Femur (tissue), 1 donor: ENCODE measurements around the gene OR6N2.

Source experiments
- DNase-seq: peaks from one replicate; pipeline ENCODE4 v3.0.0-alpha.2; 2017

OR6N2 gene

GRCh38 chr1:158781104-158781503 lies at the start of gene OR6N2:
OR6N2 (minus strand) TSS chr1:158781204; CDS start chr1:158777635, 3,569 bp downstream.
- no peak for DNase-seq

GRCh38 chr1:158830074-158830677 lies 49.2 kb upstream of the OR6N2 start:
- DNase-seq, result no peak

DNA sequence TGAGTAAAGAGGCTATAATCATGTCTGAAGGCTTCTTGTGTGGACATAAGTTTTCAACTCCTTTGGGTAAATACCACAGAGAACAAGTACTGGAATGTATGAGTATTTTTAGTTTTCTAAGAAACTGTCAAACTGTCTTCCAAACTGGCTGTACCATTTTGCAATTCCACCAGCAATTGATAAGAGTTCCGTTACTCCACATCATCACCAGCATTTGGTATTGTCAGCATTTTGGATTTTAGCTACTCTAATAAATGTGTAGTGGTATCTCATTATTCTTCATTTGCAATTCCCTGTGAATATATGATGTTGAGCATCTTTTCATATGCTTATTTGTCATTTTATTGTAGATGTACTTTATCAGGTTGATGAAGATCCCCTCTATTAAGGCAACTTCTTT lies 40.7 kb upstream of the OR6N2 start:
- no peak for DNase-seq

DNA sequence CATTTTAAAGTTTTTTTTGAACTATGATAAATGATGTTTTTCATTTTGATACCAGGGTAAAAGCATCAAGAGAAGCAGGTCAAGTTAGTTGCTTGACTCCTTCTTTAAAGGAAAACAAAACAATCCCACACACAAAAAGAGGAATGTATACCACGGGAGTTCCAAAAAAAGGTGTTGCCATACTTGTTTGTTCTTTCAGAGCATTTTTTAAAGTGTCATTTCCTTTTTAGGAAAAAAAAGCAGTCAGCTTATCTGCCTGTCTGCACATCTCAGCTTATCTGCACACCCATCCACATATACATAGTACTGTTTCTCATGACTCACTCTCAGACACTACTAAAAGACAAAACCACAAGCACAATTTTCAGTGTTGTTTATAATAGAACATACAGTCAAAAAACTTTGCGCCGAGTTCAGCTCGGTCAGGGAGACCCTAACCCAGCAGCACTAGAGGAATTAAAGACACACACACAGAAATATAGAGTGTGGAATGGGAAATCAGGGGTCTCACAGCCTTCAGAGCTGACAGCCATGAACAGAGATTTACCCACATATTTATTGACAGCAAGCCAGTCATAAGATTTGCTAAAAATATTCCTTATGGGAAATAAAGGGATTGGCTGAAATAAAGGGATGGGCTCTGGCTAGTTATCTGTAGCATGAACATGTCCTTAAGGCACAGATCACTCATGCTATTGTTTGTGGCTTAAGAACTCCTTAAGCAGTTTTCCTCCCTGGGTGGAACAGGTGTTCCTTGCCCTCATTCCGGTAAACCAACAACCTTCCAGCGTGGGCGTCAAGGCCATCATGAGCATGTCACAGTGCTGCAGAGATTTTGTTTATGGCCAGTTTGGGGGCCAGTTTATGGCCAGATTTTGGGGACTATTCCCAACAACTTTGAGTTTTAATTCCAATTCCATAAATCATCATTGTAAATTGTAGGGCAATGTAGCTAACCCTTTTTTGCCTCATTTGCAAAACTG lies 38.7 kb upstream of the OR6N2 start:
- no peak for DNase-seq

GRCh38 chr1:158818975-158819431 lies 38.0 kb upstream of the OR6N2 start:
- no peak for DNase-seq

DNA sequence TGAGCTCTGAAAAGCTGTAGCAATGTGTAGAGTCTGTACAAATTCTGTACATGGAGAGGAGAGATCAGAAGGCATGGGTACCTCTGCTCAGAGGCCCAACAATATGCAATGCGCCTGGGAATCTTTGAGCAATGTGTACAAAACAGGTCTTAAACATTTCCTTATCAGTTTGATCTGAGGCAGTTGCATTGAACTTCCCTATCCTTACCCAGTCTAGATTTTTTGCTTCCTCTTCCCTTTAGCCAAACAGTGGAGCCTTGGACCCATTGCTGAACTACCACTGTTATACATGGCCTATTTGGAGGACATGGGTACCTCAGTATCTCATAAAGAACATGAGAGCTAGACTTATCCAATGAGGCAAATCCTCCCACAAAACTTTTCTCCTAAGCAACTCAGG lies 37.6 kb upstream of the OR6N2 start:
- DNase-seq, result no peak

DNA sequence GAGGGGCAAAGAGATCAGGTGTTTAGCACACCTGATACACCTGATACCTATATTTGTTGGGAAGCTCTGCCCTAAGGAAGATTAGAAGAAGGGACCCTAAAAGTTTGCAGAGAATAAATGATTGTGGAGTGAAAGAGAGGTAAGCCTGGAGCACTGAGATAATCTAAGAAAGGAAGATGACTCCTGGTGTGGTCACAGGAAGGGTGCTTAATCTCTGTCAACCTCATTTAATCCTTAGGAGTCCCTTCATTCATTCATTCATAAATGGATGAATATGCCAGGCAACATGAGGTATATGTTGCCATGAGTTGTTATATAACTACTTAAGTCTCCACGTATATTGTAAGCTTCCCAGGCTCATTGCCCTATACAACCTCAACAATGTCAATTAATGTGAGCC lies 34.0 kb upstream of the OR6N2 start:
- no peak for DNase-seq

GRCh38 chr1:158813164-158813563 lies 32.2 kb upstream of the OR6N2 start:
- DNase-seq, result no peak

GRCh38 chr1:158812336-158812735 lies 31.3 kb upstream of the OR6N2 start:
- no peak for DNase-seq

GRCh38 chr1:158810311-158810710 lies 29.3 kb upstream of the OR6N2 start:
- DNase-seq, result peak; percentile 28

DNA sequence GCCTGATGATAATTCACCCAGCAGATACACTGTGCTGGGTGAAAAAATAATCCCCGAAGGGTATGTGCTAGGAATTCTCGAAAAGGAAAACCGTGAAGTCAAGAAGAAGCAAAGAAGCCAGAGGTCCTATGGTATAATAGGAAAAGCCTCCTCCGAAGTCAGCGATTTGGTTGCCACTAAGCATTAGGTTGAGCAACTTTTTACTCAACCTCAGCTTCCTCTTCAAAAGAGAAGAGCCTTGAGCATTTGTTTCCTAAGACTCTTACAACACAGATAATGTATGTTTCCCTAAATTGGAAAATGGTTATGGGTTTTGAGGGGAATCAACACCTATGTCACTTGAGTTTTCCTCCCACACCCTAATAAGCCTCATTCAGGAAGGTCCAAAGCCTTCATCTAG lies 28.9 kb upstream of the OR6N2 start:
- DNase-seq, result no peak

DNA sequence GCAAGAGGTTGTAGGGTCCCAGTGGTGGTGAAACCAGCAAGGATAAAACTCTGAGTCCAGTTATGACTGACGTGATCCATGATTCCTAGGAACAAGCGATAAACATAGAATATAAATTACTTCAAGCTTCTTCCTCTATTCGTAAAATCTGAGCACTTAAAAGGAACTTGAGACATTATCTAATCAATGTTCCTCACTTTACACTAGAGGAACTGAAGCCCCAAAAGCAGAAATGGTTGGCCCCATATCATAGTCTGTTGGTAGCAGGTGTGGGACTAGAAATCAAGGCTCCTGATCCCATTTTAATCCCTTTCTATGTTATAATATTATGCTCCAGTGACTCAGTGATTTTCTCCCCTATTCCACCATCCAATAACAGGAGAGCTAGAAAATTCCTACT lies 28.3 kb upstream of the OR6N2 start:
- DNase-seq, result no peak

DNA sequence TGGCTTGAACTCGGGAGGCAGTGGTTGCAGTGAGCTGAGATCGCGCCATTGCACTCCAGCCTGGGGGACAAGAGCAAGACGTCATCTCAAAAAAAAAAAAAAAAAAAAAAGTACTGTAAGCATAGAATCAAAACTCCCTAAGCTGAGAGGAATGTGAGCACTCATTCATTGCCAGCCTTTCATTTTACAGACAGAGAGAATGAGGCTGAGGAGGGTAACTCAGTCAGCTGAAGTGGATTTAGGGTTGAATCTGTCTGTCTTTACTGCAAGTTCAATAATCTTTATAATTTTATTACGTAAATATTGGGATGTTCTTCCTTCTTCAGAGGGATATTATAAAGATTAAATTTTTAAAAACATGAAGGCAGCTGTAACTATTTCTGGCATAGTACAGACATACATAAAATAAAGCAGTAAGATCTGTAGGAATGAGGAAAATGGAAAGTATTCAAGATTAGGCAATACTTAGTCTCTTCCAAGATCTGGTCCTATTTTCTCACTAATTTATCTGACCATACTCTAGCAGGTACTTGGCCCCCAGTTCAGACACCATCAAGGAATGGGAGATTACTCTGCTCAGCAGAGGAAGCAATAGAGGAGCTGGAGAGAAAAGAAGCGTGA lies 26.0 kb upstream of the OR6N2 start:
- no peak for DNase-seq

DNA sequence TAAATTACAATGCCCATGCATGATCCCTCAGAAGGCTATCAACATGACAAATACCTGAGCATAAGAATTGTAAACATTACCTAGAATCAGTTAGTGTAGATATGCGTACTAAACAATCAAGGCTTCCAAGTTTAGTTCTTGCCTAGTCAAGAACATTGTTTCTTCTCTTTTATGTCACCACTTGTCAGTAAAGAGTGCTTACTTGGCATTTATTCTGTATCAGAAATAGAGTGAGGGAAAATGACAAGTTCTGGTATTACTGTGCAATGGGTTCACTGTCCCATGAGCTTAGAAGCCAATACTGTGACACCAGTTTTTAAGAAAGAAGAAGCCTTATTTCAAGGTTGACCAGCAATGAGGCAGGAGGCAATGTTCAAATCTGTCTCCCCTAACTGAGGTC lies 22.7 kb upstream of the OR6N2 start:
- no peak for DNase-seq

DNA sequence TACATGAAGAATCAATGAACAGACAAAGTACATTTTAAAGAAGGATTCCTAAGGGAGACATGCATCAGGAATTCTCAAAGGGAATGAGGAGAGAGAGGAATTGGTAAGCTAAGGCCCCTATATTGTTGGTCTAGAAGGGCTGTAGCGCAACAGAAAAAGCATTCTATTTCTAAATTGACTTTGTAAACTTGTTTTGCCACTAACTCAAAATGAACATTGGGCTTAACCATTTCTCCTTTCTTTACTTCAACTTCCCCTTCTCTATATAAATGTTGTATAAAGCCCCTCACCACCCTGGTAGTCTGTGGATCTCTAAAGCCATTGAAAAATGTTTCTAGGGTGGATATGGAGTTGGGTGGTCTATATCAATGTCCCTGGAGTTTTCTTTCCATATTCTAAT lies 20.4 kb upstream of the OR6N2 start:
- DNase-seq, result no peak

DNA sequence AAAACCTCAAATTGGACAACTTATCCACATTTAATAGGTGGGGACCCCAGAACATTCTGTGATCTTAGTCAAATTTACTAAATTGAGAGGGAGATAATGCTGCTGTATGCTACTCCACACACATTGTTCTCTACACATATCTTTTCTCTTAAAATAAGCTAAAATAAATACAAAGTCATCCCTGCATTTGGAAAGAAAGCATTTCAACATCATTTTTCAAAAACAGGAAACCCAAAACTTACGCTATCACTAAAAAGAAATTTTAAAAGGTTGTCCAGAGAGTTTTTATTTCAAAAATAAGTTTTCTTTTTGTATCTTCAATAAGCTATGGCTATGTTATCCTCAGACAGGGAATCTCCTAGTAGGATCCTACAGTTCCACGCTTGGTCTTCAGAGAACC lies 19.5 kb upstream of the OR6N2 start:
- no peak for DNase-seq

DNA sequence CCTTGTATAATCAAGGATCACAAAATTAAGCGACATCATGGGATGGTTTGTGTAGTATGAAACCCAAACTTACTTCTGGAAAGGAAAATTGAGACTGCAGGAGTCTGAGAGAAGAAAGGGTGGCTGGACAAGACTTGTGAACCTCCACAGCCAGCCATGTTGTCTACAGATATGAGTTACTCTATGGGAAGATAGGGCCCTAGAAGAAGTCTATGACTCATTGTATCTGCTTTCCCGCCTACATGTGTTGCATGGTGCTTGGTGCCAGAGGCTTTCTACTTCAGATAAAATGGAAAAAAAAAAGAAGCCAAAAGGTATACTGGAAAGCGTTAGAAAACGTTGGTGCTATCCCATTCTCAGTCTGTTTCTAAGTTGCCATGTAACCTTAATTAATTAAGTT lies 18.7 kb upstream of the OR6N2 start:
- DNase-seq, result no peak

DNA sequence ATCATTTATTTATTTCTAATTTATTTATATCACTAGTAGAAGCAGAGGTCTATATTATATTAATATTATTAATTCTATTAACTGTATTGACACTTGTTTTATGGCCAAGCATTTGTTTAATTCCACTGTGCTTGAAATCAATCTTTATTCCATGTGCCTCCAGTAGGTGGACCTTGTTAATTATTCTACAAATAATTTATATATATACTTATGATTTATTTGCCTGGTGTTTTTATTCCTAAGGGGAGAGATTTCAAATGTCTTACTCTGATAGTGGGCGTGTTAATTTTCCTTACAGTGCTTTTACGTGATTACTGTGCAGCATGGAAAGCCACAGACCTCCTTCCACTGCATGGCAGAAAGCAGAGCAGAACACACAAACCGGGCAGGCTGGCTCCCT lies 17.5 kb upstream of the OR6N2 start:
- DNase-seq, result no peak

DNA sequence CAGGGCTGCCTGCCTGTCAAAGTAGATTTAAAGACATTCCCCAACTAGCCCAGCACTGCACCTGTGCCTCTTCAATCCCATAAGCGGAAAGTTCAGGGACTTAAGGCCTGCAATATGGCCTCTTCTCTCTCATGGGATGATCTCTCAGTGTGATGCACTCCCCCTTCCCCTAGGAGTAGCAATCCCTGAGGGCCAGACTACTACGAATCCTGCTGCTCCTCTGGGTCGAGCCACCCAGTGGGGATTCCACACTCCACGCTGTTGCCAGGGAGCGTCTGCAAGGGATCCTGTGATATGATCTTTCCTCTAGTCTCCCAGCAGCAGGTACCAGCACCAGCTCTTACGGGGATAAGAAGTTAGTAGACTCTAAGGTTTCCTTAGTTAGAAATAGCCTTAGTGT lies 13.2 kb upstream of the OR6N2 start:
- no peak for DNase-seq

- no peak for DNase-seq
These were observed 12.6 kb upstream of the OR6N2 start for GRCh38 chr1:158793604-158794003.

- no peak for DNase-seq
These were observed 8.8 kb downstream of the OR6N2 start, which contains the start of gene OR6N1 for GRCh38 chr1:158771950-158772866. OR6N1 (minus strand) TSS chr1:158772195; CDS start chr1:158766682, 5,513 bp downstream.

DNA sequence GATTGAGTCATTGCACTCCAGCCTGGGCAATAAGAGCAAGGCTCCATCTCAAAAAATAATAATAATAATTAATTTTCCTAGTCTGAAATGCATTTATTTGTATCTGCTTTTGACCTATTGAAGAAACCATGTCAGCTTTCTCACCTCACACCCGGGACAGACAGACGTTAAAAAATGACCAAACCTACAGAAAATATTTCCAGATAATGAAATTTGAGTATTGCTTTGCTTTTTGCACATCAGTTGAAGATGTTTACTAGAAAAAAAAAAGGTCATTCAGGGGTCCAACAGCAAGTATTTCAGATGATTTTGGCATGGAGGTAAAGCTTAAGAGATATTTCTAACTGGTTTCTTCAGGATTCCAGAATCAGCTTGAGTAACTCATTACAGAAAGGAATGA lies 26.6 kb downstream of the OR6N2 start, which contains the start of gene OR6K6:
TSS of gene OR6K6 (plus strand) at position 301 of the 400 bp plus-strand sequence. CDS start 168 bp downstream, outside the sequence.
- DNase-seq, result no peak
